ENCODE data around the gene PPP1R9A. TPM values are rescaled to one million over a fixed set of nuclear protein-coding genes. Genes with fewer than 3 reads are reported as not detected.

Gene PPP1R9A
- 4.4 and 11.8 TPM in 2 replicates for total RNA-seq

GRCh38 chr7:94907026-94907810, at the start of gene PPP1R9A:
PPP1R9A (plus strand) TSS chr7:94907594; CDS start chr7:94910114, 2,520 bp downstream.

GRCh38 chr7:95324431-95324830, 417.0 kb downstream of the PPP1R9A start, which contains the start of gene PON1:
PON1 (minus strand) TSS chr7:95324532; CDS start chr7:95324475, 57 bp downstream.

Measured in mesangial cell (primary cell).